T-helper 9 cell (primary cell): Measurements from ENCODE around the gene ONECUT1.

Experiments used
- DNase-seq: peaks from one replicate; pipeline ENCODE4 v3.0.0-alpha.2; 2020

Gene ONECUT1

DNA sequence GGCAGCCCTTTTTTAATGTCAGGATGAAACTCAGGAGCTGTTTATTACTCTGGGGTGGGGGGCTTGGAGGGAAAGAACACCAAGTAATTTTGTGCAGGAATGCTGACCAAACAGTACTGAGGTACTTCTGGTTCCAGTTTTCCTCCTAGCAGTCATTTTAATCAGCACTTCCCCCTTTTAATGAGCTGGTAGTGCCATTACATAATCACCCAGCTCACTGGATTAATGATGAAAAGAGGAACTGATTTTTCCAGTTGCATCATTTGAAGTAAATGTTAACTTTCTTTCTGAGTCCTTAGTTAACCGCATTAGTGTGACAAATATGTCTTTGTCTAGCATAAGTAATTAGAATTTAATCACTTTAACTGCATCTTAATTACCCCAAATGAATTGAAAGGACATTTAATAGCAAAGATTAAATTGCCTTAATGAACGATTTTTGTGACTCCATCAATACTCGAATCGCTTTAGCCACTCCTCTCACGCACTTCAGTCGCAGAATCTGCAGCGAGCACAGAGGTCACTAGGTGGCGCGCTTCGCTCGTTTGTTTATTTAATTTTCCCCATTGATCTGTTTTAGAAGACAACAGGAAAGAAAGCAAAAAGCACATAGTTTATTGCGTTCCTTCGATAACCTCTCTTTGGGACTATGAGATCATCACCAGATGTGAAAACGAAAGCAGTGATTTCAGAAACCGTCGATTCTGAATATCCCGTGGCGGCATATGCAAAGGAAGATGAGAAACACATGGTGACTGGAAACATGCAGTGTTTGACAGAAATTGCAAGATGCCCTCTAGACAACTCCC is 9.8 kb downstream of the ONECUT1 start:
- peak; percentile 63 for DNase-seq

DNA sequence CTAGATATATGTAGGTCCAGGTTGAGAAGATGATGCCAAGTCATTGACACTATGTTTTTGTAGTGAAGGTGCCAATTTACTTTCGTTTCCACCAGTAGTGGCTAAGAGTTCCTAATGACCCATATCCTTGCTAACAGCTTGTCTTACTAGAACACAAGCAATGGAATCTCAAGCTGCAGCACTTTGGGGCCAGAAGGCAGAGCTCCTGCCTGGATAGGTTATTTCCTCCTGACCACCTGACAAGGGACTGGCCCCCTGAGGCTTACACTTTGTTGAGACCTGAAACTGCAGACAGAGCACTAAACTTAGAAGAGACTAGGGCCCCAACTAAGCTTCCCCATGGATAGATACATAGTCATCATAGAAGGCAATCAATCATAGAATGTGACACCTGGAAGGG is 11.7 kb downstream of the ONECUT1 start:
- no peak for DNase-seq

DNA sequence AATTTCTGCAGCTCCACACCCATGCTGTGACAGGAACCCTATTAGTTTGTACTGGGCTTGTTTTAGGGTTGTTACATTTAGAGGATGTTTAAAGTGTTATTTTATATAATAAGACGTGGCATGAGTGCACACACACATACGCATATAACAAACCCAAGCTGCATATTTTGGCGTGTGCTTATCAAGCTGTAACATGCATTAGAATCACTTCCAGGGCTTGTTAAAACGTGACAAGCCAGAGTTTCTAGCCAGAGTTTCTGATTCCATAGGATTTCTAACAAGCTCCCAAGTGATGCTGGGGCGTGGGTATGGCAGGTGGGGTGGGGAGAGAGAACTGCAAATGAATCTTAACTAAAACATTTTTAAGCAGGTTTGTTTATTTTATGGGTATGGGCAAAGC is 17.4 kb downstream of the ONECUT1 start:
- no peak for DNase-seq

DNA sequence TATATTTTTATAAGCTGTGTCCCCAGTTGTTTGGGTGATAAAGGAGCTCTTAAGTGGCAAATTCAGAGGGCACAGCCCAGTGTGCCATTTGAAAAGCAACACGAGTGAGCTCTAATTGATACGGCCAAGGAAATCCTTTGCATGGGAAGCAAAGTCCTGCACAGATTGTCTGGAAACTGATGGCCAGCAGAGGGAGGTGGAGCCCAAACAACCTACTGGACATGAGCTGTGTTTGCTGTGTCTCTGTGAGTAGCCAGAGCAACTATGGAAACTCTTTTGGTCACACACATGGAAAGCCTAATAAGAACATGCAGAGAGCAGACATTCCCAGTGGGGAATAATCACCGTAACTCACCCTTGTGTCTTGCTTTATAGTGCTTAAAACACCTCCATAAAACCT is 24.4 kb downstream of the ONECUT1 start:
- DNase-seq: no peak

DNA sequence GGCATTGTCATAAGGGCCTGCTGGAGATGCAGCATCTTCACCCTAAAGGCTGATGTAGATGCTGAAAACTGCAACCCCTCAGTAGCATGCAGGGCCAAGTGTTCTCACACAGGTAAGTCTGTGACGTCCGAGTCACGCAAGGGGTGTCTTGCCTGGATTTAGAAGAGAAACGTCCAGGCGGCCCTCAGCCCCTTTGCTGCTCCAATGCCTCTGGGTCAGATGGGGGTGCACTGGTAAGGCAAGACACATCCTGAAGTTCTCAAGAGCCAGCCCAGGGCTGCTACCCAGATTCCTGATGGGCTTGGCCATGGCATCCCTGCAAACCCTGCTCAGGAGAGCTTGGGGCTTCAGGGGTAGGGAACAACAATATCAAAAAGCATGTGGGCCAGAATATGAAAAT is 25.4 kb downstream of the ONECUT1 start:
- DNase-seq: no peak

DNA sequence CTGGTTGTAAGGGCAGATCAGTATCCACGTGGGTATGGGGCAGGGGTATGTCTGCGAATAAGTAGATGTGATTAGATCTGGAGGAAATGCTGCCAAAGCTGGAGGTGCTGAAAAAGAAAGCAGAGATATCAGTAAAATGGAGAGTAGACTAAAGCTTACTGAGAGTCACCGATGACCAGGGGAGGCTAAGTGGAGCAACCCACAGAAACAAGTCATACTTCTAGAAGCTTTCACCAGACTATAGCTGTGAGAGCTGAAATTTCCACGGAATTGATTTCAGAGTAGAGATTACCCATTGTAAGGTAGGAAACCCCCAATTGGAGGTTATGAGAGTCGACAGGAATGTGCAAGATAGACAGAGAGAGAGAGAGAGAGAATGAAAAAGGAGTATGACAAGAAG is 27.5 kb downstream of the ONECUT1 start:
- no peak for DNase-seq

DNA sequence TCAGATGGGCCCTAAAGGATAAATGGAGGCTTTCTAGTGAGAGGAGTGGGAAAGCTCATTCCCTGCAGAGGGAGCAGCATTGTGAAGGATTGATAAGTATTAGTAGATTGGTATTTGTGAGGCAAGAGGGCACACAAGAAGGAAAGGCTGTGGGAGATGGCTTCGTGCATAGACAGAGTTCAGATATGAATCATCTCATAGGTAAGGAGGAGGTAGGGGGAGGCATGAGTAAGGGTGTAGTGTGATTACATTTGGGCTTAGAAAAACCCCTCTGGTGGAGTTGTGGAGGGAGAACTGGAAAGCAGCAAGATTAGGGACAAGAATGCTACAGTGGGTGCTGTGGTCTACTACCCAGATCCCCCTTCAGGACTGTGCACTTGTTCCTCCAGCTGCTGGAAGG is 29.6 kb downstream of the ONECUT1 start:
- no peak for DNase-seq

DNA sequence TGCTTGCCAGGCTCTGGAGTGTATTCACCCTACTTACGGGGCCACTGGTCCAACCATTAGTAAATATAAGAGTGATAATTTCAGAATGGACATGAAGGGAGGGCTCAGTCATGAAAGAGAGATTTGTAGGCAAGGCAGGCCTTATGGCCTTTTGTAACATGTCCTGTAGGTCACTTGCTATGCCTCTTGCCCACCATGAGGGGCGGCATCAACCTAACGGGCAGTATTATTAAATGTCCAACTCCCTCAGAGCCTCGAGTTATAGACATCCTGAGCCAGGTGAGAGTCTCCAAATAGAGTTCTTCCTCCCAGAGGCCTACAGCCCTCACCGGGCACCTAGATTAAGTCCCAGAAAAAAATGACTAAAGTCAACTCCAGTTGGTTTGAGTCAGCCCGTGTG is 30.2 kb downstream of the ONECUT1 start:
- no peak for DNase-seq

DNA sequence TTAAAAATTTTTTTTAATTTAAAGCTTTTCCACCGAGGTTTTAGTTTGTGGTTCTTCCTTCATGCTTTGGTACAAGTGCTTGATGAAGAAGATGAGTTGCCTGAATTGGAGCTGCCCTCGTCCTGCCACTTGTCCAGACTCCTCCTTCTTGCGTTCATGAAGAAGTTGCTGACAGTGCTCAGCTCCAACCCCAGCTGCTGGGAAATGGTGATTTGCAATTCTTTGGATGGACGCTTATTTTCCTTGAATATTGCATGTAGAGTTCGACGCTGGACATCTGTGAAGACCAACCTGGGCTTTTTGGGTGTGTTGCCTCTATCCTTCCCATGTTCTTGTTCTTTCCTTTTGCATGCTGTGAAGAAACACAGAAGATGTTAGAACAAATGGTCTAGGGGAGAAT is 32.6 kb downstream of the ONECUT1 start:
- no peak for DNase-seq

DNA sequence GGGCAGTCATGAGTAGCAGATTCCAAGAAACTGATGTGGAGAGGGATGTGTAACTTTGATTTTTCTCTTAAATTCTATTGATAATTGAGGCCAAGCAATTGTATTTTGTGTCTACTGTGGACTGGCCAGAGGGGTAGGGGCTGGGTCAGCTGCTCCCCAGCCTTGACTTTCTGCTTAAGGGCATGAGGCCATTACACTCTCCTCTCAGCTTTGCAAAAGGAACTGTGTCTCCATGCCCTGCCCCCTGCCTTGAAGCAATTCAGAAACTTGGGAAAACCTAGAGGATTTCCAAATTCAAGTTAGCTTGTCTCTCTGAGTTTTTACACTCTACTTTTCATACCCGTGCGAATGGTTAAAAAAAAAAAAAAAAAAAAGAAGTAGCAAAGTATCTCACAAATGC is 38.6 kb downstream of the ONECUT1 start:
- DNase-seq: no peak

DNA sequence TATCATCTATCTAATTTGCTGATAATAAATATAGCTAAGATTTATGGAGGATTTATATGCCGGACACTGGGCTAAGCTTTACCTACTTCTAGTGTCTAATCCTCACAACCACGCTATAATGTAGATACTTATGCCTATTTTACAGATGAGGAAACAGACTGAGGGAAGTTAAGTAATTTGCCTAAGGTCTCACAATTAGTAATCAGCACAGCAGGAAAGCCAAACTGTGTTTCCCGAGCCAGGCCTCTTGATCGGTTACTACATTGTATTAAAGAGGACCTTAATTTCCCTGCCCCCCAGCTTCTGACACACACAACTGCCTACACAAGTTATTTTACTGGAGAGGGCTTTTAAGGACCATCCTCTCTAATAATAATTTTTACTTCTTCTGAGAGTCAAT is 40.9 kb downstream of the ONECUT1 start:
- DNase-seq: no peak

DNA sequence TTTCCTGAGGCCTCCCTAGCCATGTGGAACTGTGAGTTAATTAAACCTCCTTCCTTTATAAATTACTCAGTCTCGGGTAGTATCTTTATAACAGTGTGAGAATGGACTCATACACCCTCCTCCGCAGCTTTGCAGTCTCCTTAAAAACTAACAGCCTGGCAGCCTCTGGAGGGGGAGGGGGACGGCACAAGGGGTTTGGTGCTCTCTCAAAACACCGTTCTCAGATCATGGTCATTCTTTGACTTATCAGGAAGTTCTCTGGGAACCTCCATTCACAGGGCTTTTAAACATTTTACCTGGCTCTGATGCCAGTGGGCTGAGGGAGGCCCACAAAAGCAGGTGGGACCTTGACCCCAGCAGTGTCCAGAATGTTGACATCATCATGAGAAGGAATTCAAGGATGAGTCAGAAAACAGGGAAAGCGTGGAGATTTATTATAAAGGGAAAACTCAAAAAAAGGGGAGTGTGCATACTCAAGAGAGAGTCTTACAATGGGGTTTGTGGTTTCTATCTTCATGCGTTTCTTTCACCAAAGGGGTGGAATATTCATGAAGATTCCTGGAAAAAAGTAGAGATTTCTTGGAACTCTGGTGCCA is 43.9 kb downstream of the ONECUT1 start:
- DNase-seq: no peak

DNA sequence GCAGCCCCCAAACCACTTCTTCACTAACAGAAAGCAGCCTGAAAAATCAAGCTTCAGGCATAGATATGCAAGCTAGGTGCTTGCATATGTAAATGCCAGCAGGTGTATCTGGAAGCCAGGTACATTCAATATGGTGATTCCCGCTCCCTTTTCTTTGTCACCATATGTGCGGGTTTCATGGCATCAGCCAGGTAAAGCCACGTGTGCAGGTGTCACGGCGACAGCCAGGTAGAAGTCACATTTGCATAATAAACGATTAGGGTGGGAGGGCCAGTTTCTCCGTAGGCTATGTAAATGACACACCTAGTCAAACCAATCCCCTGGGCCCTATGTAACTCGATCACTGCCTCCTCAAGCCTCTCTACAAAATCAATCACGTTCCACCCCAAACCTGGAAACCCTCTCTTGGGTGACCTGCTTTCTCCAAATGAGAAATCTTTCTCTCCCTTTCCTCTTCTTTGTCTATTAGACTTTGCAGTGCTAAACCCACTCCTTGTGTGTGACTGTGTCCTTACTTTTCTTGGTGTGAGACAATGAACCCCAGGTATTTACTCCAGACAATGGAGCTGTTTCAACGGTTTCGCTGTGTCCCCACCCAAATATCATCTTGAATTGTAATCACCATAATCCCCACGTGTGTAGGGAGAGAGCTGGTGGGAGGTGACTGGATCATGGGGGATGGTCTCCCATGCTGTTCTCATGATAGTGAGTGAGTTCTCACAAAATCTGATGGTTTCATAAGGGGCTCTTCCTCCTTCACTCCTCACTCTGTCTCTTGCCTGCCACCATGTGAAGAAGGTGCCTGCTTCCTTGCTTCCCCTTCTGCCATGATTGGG is 44.6 kb downstream of the ONECUT1 start:
- DNase-seq: no peak

DNA sequence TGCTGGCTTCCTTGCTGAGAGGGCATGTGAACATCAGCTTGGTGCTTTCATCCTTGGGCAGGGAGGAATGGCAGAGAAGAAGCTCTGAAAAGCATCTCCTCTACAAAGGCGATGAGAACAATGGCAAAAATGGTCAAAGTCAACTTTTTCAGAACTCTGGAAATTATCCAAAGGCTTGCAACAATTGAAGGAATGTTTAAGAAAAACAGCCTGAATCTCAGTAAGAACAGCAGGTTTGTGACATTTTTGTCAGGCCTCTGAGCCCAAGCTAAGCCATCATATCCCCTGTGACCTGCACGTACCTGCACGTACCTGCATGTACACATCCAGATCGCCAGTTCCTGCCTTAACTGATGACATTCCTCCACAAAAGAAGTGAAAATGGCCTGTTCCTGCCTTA is 51.8 kb downstream of the ONECUT1 start:
- DNase-seq: no peak

DNA sequence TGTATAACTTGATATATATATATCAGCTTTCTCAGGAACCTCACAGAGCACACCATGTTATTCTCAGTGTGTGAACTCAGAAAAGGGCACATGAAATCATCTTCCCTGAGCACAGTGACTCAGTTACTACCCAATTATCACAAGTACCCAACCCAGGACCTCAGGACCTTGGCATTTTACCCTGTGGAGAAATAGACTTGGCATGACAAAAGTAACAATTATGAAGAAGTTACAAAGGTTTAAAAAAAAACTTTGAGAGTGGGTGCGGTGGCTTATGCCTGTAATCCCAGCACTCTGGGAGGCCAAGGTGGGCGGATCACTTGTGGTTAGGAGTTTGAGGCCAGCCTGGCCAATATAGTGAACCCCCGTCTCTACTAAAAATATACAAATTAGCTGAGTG is 52.4 kb downstream of the ONECUT1 start:
- no peak for DNase-seq

DNA sequence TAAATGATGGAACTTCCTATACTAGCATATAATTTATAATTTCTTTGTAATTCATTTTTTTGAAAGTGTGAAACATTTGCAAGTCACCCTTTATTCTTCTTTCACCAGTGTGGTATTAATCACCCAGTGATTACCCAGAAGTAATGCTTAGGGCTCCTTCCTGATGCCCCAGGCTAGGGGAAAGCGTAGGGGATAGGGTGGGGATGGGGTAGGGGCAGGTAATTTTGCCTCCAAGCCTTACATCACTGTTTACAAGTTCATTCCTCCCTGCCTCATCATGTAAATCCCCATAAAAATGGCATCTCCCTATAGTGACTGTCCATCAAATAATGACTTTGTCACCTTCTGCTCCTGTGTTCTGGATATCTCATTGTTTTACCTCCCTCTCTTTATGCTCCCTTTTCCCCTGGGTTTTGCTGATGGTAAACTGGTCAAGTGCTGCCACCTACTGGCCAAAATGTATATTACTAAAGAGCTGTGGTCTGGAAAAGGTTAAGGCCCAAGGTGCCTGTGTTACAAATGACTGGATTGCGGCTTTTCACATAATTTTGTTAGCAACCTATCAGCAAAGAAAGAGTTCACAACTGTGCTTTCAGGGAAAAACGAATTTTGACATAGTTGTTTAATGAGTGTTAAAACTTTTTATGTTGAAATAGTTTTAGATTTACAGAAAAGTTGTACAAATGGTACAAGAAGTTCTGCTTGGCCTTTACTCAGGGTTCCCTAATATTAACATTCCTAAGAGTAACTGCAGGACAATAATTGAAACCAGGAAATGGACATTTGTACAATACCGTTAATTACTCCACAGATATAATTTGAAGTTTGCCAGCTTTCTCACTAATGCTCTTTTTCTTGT is 54.7 kb downstream of the ONECUT1 start:
- DNase-seq: peak; percentile 60

DNA sequence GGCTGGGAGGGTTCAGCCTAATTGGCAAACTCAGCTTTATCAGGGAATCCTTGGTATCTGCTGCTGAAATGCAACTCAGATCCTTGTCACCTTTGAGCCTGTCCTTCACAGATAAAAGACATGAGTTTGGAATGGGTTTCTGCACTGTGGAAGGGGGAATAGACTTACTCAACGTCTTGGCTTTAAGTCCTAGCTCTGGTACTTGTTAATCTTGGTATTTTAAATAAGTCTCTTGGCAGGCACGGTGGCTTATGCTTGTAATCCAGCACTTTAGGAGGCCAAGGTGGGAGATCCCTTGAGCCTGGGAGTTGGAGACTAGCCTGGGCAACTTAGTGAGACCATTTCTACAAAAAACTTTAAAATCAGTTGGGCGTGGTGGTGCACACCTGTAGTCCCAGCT is 55.8 kb downstream of the ONECUT1 start:
- DNase-seq: no peak

DNA sequence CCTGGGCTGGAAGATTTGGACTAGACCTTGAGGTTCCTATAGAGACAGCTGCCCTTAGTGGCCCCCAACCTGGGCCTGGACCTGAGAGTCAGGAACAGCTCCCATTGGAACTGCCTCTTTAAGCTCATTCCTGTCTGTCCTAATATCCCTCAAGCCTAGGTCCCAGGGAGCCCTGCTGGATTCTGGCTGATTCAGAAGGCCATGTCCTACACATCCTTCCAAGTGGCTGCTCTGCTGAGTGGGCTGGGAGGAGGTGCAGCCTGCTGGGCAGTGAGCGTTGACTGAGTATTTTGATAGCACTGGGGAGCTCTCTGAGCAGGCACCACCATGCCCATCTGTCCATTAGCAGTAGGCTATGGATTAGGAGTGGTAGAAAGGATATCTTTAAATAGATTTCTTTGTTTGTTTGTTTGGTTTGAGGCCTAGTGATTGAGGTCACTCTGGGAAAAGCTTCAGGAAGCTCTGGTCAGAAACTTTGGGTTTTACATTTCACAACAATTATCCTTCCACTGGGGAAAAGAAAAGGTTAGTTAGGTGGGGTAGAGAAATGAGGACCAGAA is 56.4 kb downstream of the ONECUT1 start:
- DNase-seq: no peak

DNA sequence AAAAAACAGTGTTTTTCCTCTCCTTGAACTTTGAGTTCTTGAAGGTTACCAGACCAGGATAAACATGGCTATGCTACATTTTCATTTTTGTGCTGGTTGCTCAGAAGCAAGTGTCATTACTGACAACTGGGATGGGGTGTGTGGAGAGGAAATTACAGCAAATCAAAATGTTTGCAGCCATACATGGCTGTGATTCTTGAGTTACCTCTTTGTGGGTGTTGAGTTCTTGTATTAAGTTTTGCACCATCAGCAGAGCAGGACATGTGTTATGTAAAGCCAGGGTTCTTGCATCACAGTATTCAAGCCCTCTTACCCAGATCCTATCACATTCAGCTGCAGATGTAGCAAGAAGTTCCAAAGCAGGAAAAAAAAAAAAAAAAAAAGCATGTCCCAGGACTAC is 57.0 kb downstream of the ONECUT1 start:
- DNase-seq: no peak

DNA sequence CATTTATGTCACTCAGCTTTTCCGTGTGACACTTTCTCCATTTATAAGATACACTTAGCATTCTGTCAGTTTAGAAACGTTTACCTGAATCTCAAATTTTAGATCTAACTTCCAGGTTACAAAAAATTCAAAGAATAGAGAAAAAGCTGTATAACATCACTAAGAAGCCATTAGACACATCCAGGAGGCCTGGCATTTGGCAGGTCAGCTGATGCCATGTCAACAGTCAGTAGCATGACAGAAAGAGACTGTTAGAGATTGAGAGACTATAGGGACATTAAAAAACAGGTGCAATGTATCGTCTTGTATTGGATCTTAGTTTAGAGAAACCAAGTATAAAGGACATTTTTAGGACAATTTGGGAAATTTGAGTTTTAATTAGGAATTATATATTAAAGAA is 57.6 kb downstream of the ONECUT1 start:
- no peak for DNase-seq

DNA sequence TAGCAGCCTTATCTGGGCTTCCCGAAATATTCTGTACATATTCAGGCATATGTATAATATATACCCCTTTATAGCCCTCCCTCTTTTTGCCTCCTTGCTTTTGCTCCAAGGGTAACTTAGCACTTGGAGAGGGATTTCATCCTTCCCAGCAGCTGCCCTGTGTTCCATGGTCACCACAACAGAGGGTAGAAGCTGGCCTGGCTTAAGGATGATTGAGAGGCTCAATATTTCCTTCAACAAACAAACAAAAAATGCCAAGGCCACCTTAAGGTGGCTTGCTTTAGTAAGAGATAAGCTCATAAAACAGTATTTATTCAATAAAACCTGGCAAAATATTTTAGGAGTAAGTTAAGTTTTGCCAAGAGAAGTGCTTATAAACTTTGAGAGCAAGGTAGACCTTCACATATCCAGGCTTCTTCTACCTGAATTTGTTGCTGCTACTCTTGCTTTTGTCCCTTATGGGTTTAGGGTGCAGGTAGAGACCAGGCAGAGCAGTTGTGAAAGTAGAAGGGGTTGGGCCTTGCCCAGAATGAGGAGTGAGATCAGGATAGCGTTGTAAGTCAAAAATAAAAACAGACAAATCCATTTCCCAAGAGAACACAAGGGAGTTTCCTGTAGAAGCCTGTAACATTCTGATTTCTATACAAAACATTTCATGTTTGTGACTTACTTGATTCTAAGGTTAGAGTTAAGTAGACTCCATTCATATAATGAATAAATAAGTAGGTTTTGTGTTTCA is 58.2 kb downstream of the ONECUT1 start:
- no peak for DNase-seq

DNA sequence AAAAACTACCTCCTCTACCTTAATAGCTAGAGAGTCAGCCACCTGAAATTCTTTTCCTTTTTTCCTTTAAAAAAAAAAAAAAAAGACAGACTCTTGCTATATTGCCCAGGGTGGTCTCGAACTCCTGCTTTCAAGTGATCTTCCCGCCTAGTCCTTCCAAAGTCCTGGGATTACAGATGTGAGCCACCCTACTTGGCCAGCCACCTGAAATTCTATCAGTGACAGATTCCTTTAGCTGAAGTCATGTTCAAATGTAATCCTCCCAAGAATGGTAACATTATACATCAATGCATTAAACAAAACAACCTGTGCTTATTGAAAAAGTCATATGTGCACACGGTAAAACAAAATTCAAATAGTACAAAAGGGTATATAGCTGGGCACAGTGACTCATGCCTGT is 59.1 kb downstream of the ONECUT1 start:
- no peak for DNase-seq
